Fibroblast of lung (primary cell): Measurements from ENCODE around the gene OBSCN. TPM values are rescaled to one million over a fixed set of nuclear protein-coding genes. Genes with fewer than 3 reads are reported as not detected.

ENCODE experiments used
- DNase-seq, 2 donors: peaks; one replicate each; pipeline versions ENCODE4 v3.0.0 to v3.0.0-alpha.2; 2010; ENCODE audit warnings: low read depth in 2 of 2
- H2AFZ ChIP-seq: 2 replicates; pipeline ENCODE4 v1.5.1; 2012; ENCODE audit warnings: low read length, control low read depth, inconsistent platforms
- H3K27ac ChIP-seq: 2 replicates; pipeline ENCODE4 v1.5.1; 2011; ENCODE audit warnings: low read length, control low read depth; ENCODE audit not compliant: insufficient read depth
- H3K27me3 ChIP-seq: 2 replicates; pipeline ENCODE4 v1.5.1; 2011; ENCODE audit warnings: mild to moderate bottlenecking, low read length; ENCODE audit not compliant: control insufficient read depth, insufficient read depth
- H3K36me3 ChIP-seq: 2 replicates; pipeline ENCODE4 v1.5.1; 2011; ENCODE audit warnings: low read length; ENCODE audit not compliant: control insufficient read depth, insufficient read depth
- H3K4me1 ChIP-seq: 2 replicates; pipeline ENCODE4 v1.5.1; 2011; ENCODE audit warnings: low read length; ENCODE audit not compliant: control insufficient read depth, insufficient read depth; ENCODE audit errors: extremely low read depth
- H3K4me2 ChIP-seq: 2 replicates; pipeline ENCODE4 v1.5.1; 2011; ENCODE audit warnings: low read length, control low read depth; ENCODE audit not compliant: insufficient read depth; ENCODE audit errors: extremely low read depth
- H3K4me3 ChIP-seq, 4 experiments: fragments of 200-600 bp in 1 of 4; sonication (generic) in 1 of 4; replicated peaks in 1 of 4; 2 replicates each; pipeline ENCODE4 v1.5.1; 2011 to 2016; ENCODE audit warnings: low read length in 4 of 4, low read depth in 3 of 4, mild to moderate bottlenecking in 3 of 4, control low read depth in 2 of 4, inconsistent platforms in 1 of 4, mixed read lengths in 1 of 4; ENCODE audit not compliant: insufficient read depth in 1 of 4; ENCODE audit errors: control extremely low read depth in 1 of 4
- H3K79me2 ChIP-seq: 2 replicates; pipeline ENCODE4 v1.5.1; 2012; ENCODE audit warnings: mild to moderate bottlenecking, low read length, inconsistent platforms; ENCODE audit not compliant: control insufficient read depth, insufficient read depth
- H3K9ac ChIP-seq: 2 replicates; pipeline ENCODE4 v1.5.1; 2011; ENCODE audit warnings: mild to moderate bottlenecking, low read length, control low read depth; ENCODE audit not compliant: insufficient read depth
- H3K9me3 ChIP-seq: 2 replicates; pipeline ENCODE4 v1.5.1; 2012; ENCODE audit warnings: low read depth, low read length; ENCODE audit not compliant: control insufficient read depth, insufficient read depth
- H4K20me1 ChIP-seq: 2 replicates; pipeline ENCODE4 v1.5.1; 2011; ENCODE audit warnings: low read length; ENCODE audit not compliant: control insufficient read depth, insufficient read depth; ENCODE audit errors: extremely low read depth
- EZH2 ChIP-seq: IDR thresholded peaks from 2 replicates; pipeline ENCODE4 v1.5.1; 2012; ENCODE audit warnings: low read length, control low read depth, mild to moderate bottlenecking; ENCODE audit errors: missing control alignments
- polyA plus RNA-seq, 2 donors: library from polyadenylated mRNA; depleted of rRNA in 1 of 2; stranded (reverse) in 1 of 2; unstranded in 1 of 2; fragments of >200 nt; gene quantifications; 2 replicates each; pipeline ENCODE4 v1.2.1, GENCODE V29; 2011 to 2012; ENCODE audit warnings: missing spikeins in 1 of 2
- total RNA-seq: library from RNA; depleted of rRNA; stranded (reverse); fragments of >200 nt; gene quantifications from 2 replicates; pipeline ENCODE4 v1.2.1, GENCODE V29; 2014
- TF ChIP-seq, protein P1 (sequence below), 2 donors: IDR thresholded peaks in 1 of 2; conservative IDR thresholded peaks in 1 of 2; 1 replicate in 1 of 2; 2 replicates in 1 of 2; pipeline ENCODE4 v1.5.1; 2011 to 2012; ENCODE audit warnings: low read length in 2 of 2, control low read depth in 1 of 2, inconsistent platforms in 1 of 2, low read depth in 1 of 2, mild to moderate bottlenecking in 1 of 2

The OBSCN gene
- total and polyA plus RNA-seq, 2 donors (not counting 1 experiment from before 2014, with no cell fraction given) = 0.87 to 16.8 TPM

DNA sequence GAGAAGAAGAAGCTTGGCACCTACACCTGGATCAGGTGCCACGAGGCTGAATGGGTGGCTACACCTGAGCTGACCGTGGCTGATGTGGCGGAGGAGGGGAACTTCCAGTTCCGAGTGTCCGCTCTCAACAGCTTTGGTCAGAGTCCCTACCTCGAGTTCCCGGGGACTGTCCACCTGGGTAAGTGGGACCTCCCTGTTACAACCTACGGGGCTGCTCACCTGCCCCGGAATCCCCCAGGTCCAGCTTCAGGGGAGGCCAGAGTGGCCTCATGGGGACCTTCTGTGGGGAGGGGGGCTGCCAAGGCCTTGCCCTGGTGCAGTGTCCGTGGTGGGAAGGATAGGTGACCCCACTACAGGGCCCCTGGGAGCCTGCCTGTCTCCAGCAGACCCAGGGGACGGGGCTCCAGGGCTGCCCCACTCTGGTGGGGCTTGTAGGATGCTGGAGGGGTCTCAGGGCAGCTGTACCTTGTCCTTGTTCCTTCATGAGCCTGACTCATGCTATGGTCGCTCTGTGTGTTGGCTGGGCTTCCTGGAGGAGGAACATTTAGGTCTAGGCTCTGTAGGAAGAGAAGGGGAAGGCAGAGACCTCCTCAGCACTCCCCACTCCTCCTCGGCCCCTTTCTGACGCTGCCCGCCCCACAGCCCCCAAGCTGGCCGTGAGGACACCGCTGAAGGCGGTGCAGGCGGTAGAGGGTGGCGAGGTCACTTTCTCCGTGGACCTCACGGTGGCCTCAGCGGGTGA is 7.2 kb downstream of the OBSCN start:
- TF ChIP-seq, protein P1, sequence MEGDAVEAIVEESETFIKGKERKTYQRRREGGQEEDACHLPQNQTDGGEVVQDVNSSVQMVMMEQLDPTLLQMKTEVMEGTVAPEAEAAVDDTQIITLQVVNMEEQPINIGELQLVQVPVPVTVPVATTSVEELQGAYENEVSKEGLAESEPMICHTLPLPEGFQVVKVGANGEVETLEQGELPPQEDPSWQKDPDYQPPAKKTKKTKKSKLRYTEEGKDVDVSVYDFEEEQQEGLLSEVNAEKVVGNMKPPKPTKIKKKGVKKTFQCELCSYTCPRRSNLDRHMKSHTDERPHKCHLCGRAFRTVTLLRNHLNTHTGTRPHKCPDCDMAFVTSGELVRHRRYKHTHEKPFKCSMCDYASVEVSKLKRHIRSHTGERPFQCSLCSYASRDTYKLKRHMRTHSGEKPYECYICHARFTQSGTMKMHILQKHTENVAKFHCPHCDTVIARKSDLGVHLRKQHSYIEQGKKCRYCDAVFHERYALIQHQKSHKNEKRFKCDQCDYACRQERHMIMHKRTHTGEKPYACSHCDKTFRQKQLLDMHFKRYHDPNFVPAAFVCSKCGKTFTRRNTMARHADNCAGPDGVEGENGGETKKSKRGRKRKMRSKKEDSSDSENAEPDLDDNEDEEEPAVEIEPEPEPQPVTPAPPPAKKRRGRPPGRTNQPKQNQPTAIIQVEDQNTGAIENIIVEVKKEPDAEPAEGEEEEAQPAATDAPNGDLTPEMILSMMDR (conservative IDR thresholded peaks at IDR 0.05 in 1 of 2, IDR thresholded peaks at IDR 0.05 in 1 of 2; ENCODE audit: low read depth in 1 of 2, low read length in 2 of 2) = no peak
- TF ChIP-seq EZH2 = no peak
- Histone ChIP-seq H3K36me3 (no peaks in the 10 kb centered on the region), H3K27ac (no peak overlapping the region), H3K9ac (no peak overlapping the region), H3K4me1 (no peaks in the 10 kb centered on the region), H3K27me3 (no peaks in the 10 kb centered on the region), H3K9me3 (no peaks in the 10 kb centered on the region), H2AFZ (no peak overlapping the region), H4K20me1 (no peaks in the 10 kb centered on the region), H3K4me3 (no peak overlapping the region), H3K4me2 (no peak overlapping the region), H3K79me2 (no peaks in the 10 kb centered on the region)
- no peak for DNase-seq

DNA sequence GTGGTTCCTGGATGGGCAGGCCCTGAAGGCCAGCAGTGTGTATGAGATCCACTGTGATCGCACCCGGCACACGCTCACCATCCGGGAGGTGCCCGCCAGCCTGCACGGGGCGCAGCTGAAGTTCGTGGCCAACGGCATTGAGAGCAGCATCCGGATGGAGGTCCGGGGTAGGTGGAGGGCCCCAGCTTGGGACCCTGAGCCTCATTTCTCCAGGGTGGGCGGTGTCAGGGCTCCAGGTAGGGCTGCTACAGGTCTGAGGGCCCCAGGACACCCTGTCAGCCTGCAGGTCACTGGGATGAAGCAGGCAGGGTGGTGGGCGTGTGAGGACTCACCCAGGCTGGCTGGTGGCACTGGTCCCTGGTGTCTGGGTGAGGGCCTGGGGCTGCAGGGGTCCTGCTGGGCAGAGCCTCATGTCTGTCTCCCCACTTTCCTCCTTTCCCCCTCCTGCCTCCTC is 7.8 kb downstream of the OBSCN start:
- H3K79me2 ChIP-seq = no peaks in the 10 kb centered on the region
- no peak overlapping the region for H3K4me2 ChIP-seq
- no peak overlapping the region for H3K4me3 ChIP-seq
- no peaks in the 10 kb centered on the region for H3K4me1 ChIP-seq
- no peaks in the 10 kb centered on the region for H3K27me3 ChIP-seq
- DNase-seq = no peak
- H3K9ac ChIP-seq = no peak overlapping the region
- TF ChIP-seq EZH2 = no peak
- H2AFZ ChIP-seq = no peak overlapping the region
- no peaks in the 10 kb centered on the region for H4K20me1 ChIP-seq
- H3K9me3 ChIP-seq = no peaks in the 10 kb centered on the region
- no peak overlapping the region for H3K27ac ChIP-seq
- no peaks in the 10 kb centered on the region for H3K36me3 ChIP-seq

DNA sequence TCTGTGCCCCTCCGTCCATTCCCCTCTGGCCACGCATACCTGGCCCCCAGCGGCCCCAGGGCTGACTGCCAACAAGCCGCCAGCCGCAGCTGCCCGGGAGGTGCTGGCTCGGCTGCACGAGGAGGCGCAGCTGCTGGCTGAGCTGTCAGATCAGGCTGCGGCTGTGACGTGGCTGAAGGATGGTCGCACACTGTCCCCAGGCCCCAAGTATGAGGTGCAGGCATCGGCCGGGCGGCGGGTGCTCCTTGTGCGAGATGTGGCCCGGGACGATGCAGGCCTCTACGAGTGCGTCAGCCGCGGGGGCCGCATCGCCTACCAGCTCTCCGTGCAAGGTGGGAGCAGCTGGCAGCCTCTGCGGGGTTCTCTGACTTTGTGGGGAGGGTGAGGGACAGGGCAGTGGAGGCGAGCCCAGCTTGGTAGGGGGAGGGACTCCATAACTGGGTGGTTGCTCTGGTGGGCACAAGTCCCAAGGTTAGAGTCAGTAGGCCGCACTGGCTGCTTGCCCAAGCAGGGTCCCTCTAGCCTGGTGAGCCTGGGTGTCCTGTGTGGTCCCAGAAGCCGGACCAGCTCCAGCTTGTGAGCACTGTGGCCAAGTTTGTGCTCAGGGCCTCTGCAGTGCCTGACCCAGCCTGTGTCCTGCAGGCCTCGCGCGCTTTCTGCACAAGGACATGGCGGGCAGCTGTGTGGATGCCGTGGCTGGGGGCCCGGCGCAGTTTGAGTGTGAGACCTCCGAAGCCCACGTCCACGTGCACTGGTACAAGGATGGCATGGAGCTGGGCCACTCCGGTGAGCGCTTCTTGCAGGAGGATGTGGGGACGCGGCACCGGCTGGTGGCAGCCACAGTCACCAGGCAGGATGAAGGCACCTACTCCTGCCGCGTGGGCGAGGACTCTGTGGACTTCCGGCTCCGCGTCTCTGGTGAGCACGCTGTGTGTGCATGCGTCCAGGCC is 8.8 kb downstream of the OBSCN start:
- H3K9me3 ChIP-seq = no peaks in the 10 kb centered on the region
- H3K27me3 ChIP-seq = no peaks in the 10 kb centered on the region
- H3K27ac ChIP-seq = no peak overlapping the region
- H3K79me2 ChIP-seq = no peaks in the 10 kb centered on the region
- no peak overlapping the region for H2AFZ ChIP-seq
- H3K36me3 ChIP-seq = no peaks in the 10 kb centered on the region
- no peaks in the 10 kb centered on the region for H3K4me1 ChIP-seq
- TF ChIP-seq, protein P1 (conservative IDR thresholded peaks at IDR 0.05 in 1 of 2, IDR thresholded peaks at IDR 0.05 in 1 of 2; ENCODE audit: low read depth in 1 of 2, low read length in 2 of 2) = no peak
- no peak for TF ChIP-seq EZH2
- DNase-seq = no peak
- no peak overlapping the region for H3K9ac ChIP-seq
- no peak overlapping the region for H3K4me2 ChIP-seq
- no peaks in the 10 kb centered on the region for H4K20me1 ChIP-seq
- no peak overlapping the region for H3K4me3 ChIP-seq
